GM12891 (cell line): ENCODE data around the gene SEBOX.

Source experiments
- PAX5 ChIP-seq: IDR thresholded peaks from 2 replicates; pipeline ENCODE4 v1.6.1; 2011; ENCODE audit warnings: low read length, moderate library complexity, mild to moderate bottlenecking; ENCODE audit not compliant: insufficient read depth, severe bottlenecking
- POLR2A ChIP-seq: IDR thresholded peaks from 2 replicates; pipeline ENCODE4 v1.6.1; 2011; ENCODE audit warnings: low read depth, low read length, control low read depth
- POLR2AphosphoS5 ChIP-seq: IDR thresholded peaks from 2 replicates; pipeline ENCODE4 v1.6.1; 2011; ENCODE audit warnings: low read depth, low read length, control low read depth
- POU2F2 ChIP-seq: IDR thresholded peaks from 2 replicates; pipeline ENCODE4 v1.6.1; 2011; ENCODE audit warnings: low read depth, mild to moderate bottlenecking, control low read depth, low read length, moderate library complexity
- SPI1 ChIP-seq: IDR thresholded peaks from 2 replicates; pipeline ENCODE4 v1.6.1; 2011; ENCODE audit warnings: low read depth, low read length, control low read depth
- TAF1 ChIP-seq: IDR thresholded peaks from 2 replicates; pipeline ENCODE4 v1.6.1; 2011; ENCODE audit warnings: low read depth, low read length, control low read depth

- TF ChIP-seq POLR2AphosphoS5 (no peak), SPI1 (no peak), POLR2A (no peak), PAX5 (no peak), POU2F2 (no peak), TAF1 (no peak)
Measured at GRCh38 chr17:28368306-28368831, 3.4 kb upstream of the SEBOX start.
